Upper lobe of left lung (tissue), 4 donors: ENCODE results near the gene LCE3A.

Source experiments
- CTCF ChIP-seq, 6 experiments: fragments of 450-650 bp in 4 of 6; fragments of 200-600 bp in 2 of 6; sonication (generic) in 2 of 6; IDR thresholded peaks; one replicate each; pipeline ENCODE4 v1.5.1; 2016 to 2019; ENCODE audit warnings: antibody characterized with exemption in 6 of 6
- POLR2A ChIP-seq, 4 donors: fragments of 450-650 bp; IDR thresholded peaks; one replicate each; pipeline ENCODE4 v1.5.1; 2016 to 2017; ENCODE audit warnings: antibody characterized with exemption in 4 of 4, mild to moderate bottlenecking in 2 of 4
- POLR2AphosphoS5 ChIP-seq, 2 donors: sonication (generic); formaldehyde crosslinking; IDR thresholded peaks; one replicate each; pipeline ENCODE4 v1.5.1; 2017; ENCODE audit warnings: antibody characterized with exemption in 2 of 2

GRCh38 chr1:152585586-152585985 is 37.3 kb downstream of the LCE3A start:
- TF ChIP-seq POLR2A (IDR thresholded peaks at IDR 0.05): no peak
- TF ChIP-seq CTCF (IDR thresholded peaks at IDR 0.05): no peak
- TF ChIP-seq POLR2AphosphoS5 (IDR thresholded peaks at IDR 0.05): no peak
